OCI-LY3 (cell line): ENCODE results near the gene ABI3BP.

Source experiments
- H2AFZ ChIP-seq: fragments of 200-600, 300-600 bp; shearing (Covaris generic); 2 replicates; pipeline ENCODE4 v1.6.0; 2014; ENCODE audit warnings: antibody characterized with exemption, low read depth, low read length
- H3K27ac ChIP-seq: fragments of 200-600, 300-600 bp; sonication (generic); 2 replicates; pipeline ENCODE4 v1.5.1; 2014; ENCODE audit warnings: mild to moderate bottlenecking, low read length, moderate library complexity, mixed read lengths
- H3K27me3 ChIP-seq: fragments of 200-600, 300-600 bp; sonication (generic); 2 replicates; pipeline ENCODE4 v1.6.1; 2014; ENCODE audit warnings: low read depth, low read length, mixed read lengths
- H3K36me3 ChIP-seq: fragments of 200-600, 300-600 bp; sonication (generic); replicated peaks from 2 replicates; pipeline ENCODE3; 2014; ENCODE audit warnings: low read depth, low read length, mixed read lengths
- H3K4me1 ChIP-seq: fragments of 300-600, 200-600 bp; sonication (generic); 2 replicates; pipeline ENCODE4 v1.6.1; 2014; ENCODE audit warnings: low read length, mixed read lengths
- H3K4me2 ChIP-seq: fragments of 200-600, 300-600 bp; sonication (generic); 2 replicates; pipeline ENCODE4 v1.6.1; 2014; ENCODE audit warnings: low read length, mixed read lengths
- H3K4me3 ChIP-seq: fragments of 300-600, 200-600 bp; sonication (generic); 2 replicates; pipeline ENCODE4 v1.5.1; 2014; ENCODE audit warnings: antibody characterized with exemption, mild to moderate bottlenecking, low read length, moderate library complexity
- H3K79me2 ChIP-seq: fragments of 300-600, 200-600 bp; shearing (Covaris generic); 2 replicates; pipeline ENCODE4 v1.6.1; 2014; ENCODE audit warnings: mild to moderate bottlenecking, low read length, mixed read lengths
- H3K9ac ChIP-seq: fragments of 300-600, 200-600 bp; shearing (Covaris generic); 2 replicates; pipeline ENCODE4 v1.6.0; 2014; ENCODE audit warnings: mild to moderate bottlenecking, low read length, moderate library complexity
- H3K9me3 ChIP-seq: fragments of 200-600, 300-600 bp; shearing (Covaris generic); 2 replicates; pipeline ENCODE4 v1.6.1; 2014; ENCODE audit warnings: low read length, mixed read lengths; ENCODE audit not compliant: insufficient read depth
- H4K20me1 ChIP-seq: fragments of 200-600, 300-600 bp; sonication (generic); 2 replicates; pipeline ENCODE4 v1.6.1; 2016; ENCODE audit warnings: low read length, mixed read lengths; ENCODE audit not compliant: insufficient read depth
- EZH2phosphoT487 ChIP-seq: fragments of 200-600 bp; shearing (Covaris generic); IDR thresholded peaks from 2 replicates; pipeline ENCODE4 v1.6.1; 2018; ENCODE audit warnings: antibody characterized with exemption, mixed run types, low read depth
- TF ChIP-seq, protein P1 (sequence below): fragments of 200-600, 300-600 bp; sonication (generic); IDR thresholded peaks from 2 replicates; pipeline ENCODE4 v1.5.1; 2014; ENCODE audit warnings: antibody characterized with exemption, low read length, low read depth

Gene ABI3BP

DNA sequence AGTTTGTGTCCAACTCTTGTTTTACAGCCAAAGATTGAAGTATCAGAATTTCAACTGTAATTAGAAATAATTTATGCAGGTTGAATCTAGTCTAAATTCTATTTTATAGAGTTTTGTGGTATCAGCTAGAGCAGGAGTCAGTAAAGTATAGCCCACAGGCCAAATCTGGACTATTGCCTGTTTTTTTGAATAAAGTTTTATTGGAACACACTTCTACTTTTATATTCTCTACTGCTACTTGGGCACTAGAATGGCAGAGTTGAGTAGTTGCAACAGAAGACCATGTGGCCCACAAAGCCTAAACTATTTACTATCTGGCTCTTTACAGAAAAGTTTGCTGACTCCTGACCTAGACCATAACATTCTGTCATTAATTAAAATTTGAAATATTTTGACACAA, 247.6 kb downstream of the ABI3BP start:
- Histone ChIP-seq H3K9me3 (no peaks in the 10 kb centered on the region), H3K4me3 (no peak overlapping the region), H3K4me1 (no peaks in the 10 kb centered on the region), H3K27ac (no peak overlapping the region), H4K20me1 (peaks cover 2% of the 10 kb centered on the region; the same call in 1 of the 2 replicates), H3K4me2 (no peak overlapping the region), H3K36me3 (peaks cover 84% of the 10 kb centered on the region), H3K9ac (no peak overlapping the region), H2AFZ (no peak overlapping the region), H3K79me2 (peaks cover 5% of the 10 kb centered on the region; the same call in 1 of the 2 replicates), H3K27me3 (no peaks in the 10 kb centered on the region)
- TF ChIP-seq, protein P1, sequence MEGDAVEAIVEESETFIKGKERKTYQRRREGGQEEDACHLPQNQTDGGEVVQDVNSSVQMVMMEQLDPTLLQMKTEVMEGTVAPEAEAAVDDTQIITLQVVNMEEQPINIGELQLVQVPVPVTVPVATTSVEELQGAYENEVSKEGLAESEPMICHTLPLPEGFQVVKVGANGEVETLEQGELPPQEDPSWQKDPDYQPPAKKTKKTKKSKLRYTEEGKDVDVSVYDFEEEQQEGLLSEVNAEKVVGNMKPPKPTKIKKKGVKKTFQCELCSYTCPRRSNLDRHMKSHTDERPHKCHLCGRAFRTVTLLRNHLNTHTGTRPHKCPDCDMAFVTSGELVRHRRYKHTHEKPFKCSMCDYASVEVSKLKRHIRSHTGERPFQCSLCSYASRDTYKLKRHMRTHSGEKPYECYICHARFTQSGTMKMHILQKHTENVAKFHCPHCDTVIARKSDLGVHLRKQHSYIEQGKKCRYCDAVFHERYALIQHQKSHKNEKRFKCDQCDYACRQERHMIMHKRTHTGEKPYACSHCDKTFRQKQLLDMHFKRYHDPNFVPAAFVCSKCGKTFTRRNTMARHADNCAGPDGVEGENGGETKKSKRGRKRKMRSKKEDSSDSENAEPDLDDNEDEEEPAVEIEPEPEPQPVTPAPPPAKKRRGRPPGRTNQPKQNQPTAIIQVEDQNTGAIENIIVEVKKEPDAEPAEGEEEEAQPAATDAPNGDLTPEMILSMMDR, result no peak
- TF ChIP-seq EZH2phosphoT487, result no peak

- no peak overlapping the region for H3K9ac ChIP-seq
- H2AFZ ChIP-seq, result no peak overlapping the region
- TF ChIP-seq, protein P1, result no peak
- TF ChIP-seq EZH2phosphoT487, result no peak
- no peaks in the 10 kb centered on the region for H3K27me3 ChIP-seq
- no peak overlapping the region for H3K4me2 ChIP-seq
- H3K9me3 ChIP-seq, result no peaks in the 10 kb centered on the region
- H3K4me1 ChIP-seq, result no peaks in the 10 kb centered on the region
- H3K4me3 ChIP-seq, result no peak overlapping the region
- peaks cover 11% of the 10 kb centered on the region for H4K20me1 ChIP-seq
- H3K36me3 ChIP-seq, result peaks cover 86% of the 10 kb centered on the region
- H3K27ac ChIP-seq, result no peak overlapping the region
- H3K79me2 ChIP-seq, result peaks cover 13% of the 10 kb centered on the region
Measured at GRCh38 chr3:100744671-100745070, 248.6 kb downstream of the ABI3BP start.

- Histone ChIP-seq H3K9me3 (no peaks in the 10 kb centered on the region), H3K4me2 (no peak overlapping the region), H3K4me3 (no peak overlapping the region), H4K20me1 (peaks cover 16% of the 10 kb centered on the region), H3K36me3 (peaks cover 86% of the 10 kb centered on the region), H3K79me2 (peaks cover 13% of the 10 kb centered on the region), H3K9ac (no peak overlapping the region), H2AFZ (no peak overlapping the region), H3K27me3 (no peaks in the 10 kb centered on the region), H3K27ac (no peak overlapping the region), H3K4me1 (no peaks in the 10 kb centered on the region)
- TF ChIP-seq EZH2phosphoT487, result no peak
- TF ChIP-seq, protein P1, result no peak
Measured at GRCh38 chr3:100743535-100743934, 249.7 kb downstream of the ABI3BP start.

DNA sequence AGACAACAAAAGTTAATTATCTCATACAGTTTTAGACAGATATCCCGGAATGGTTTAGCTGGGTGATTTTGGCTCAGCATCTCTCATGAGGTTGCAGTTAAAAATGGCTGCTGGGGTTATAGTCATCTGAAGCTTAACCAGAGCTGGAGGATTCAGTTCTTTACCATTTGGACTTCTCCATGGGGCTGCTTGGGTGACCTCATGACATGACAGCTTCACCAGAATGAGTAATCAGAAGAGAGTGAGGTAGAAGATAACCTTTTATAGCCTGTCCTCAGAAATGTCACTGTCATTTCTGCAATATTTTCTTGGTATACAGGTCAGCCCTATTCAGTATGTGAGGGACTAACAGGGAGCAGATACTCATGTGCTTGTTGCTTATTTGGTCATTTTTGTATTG, 253.0 kb downstream of the ABI3BP start:
- Histone ChIP-seq H4K20me1 (peaks cover 16% of the 10 kb centered on the region), H3K27me3 (no peaks in the 10 kb centered on the region), H3K4me3 (no peak overlapping the region), H3K79me2 (peaks cover 21% of the 10 kb centered on the region), H3K36me3 (peaks cover 87% of the 10 kb centered on the region), H3K4me1 (no peaks in the 10 kb centered on the region), H3K9ac (no peak overlapping the region), H2AFZ (no peak overlapping the region), H3K4me2 (no peak overlapping the region), H3K27ac (no peak overlapping the region), H3K9me3 (no peaks in the 10 kb centered on the region)
- TF ChIP-seq, protein P1, result no peak
- no peak for TF ChIP-seq EZH2phosphoT487
